ENCODE data around the gene CLK1.

CLK1 gene

GRCh38 chr2:200843993-200844948 lies 20.2 kb downstream of the CLK1 start:
- no peaks in the 10 kb centered on the region for H3K4me1 ChIP-seq
- no peak overlapping the region for H3K27ac ChIP-seq
- no peak overlapping the region for H3K4me3 ChIP-seq
- TF ChIP-seq CTCF (IDR thresholded peaks at IDR 0.05) = no peak
- no peaks in the 10 kb centered on the region for H3K36me3 ChIP-seq
- no peak for DNase-seq
- H3K27me3 ChIP-seq = no peaks in the 10 kb centered on the region
- no peaks in the 10 kb centered on the region for H3K9me3 ChIP-seq
- intact Hi-C loops (cut with DNase I; ENCODE audit: low total_unique reads) = no loop called here

- no peaks in the 10 kb centered on the region for H3K27me3 ChIP-seq
- peaks cover 0 to 12% (median 10%) of the 10 kb centered on the region in 3 donors for H3K9me3 ChIP-seq
- H3K36me3 ChIP-seq = no peaks in the 10 kb centered on the region
- no peaks in the 10 kb centered on the region for H3K4me1 ChIP-seq
- intact Hi-C loops (cut with DNase I; ENCODE audit: low total_unique reads) = no loop called here
- DNase-seq = no peak
- no peak for TF ChIP-seq CTCF (IDR thresholded peaks at IDR 0.05)
- H3K27ac ChIP-seq = no peak overlapping the region
- H3K4me3 ChIP-seq = no peak overlapping the region
These were observed 24.9 kb downstream of the CLK1 start for GRCh38 chr2:200839513-200839912.

GRCh38 chr2:200834701-200835100 lies 29.8 kb downstream of the CLK1 start:
- no peak for TF ChIP-seq CTCF (IDR thresholded peaks at IDR 0.05)
- intact Hi-C loops (cut with DNase I; ENCODE audit: low total_unique reads) = no loop called here
- H3K4me3 ChIP-seq = no peak overlapping the region
- H3K36me3 ChIP-seq = no peaks in the 10 kb centered on the region
- H3K27me3 ChIP-seq = no peaks in the 10 kb centered on the region
- H3K4me1 ChIP-seq = no peaks in the 10 kb centered on the region
- no peak overlapping the region for H3K27ac ChIP-seq
- H3K9me3 ChIP-seq = peaks cover 0 to 12% (median 10%) of the 10 kb centered on the region in 3 donors
- no peak for DNase-seq

- Histone ChIP-seq H3K27ac (no peak overlapping the region), H3K27me3 (no peaks in the 10 kb centered on the region), H3K9me3 (no peaks in the 10 kb centered on the region), H3K4me3 (no peak overlapping the region), H3K36me3 (peaks cover 0 to 18% (median 7%) of the 10 kb centered on the region in 3 donors), H3K4me1 (no peaks in the 10 kb centered on the region)
- TF ChIP-seq CTCF (IDR thresholded peaks at IDR 0.05) = no peak
- no peak for DNase-seq
- intact Hi-C loops (cut with DNase I; ENCODE audit: low total_unique reads) = no loop called here
These were observed 35.2 kb downstream of the CLK1 start for GRCh38 chr2:200829258-200829655.

- intact Hi-C loops (cut with DNase I; ENCODE audit: low total_unique reads) = no loop called here
These were observed 35.7 kb downstream of the CLK1 start for GRCh38 chr2:200828572-200829257.

More at GRCh38 chr2:200828572-200829257, 35.7 kb downstream of the CLK1 start:
- Histone ChIP-seq H3K4me3 (no peak overlapping the region), H3K36me3 (peaks cover 0 to 24% (median 7%) of the 10 kb centered on the region in 3 donors), H3K4me1 (no peaks in the 10 kb centered on the region), H3K9me3 (no peaks in the 10 kb centered on the region), H3K27me3 (no peaks in the 10 kb centered on the region), H3K27ac (no peak overlapping the region)
- TF ChIP-seq CTCF (IDR thresholded peaks at IDR 0.05) = no peak
- DNase-seq = no peak

All from tibial artery (tissue), 4 donors.